CD4-positive, alpha-beta T cell treated with Interferon gamma for 1 hour (primary cell): Measurements from ENCODE around the gene ATOSA.

Experiments
- DNase-seq: peaks from one replicate; pipeline ENCODE4 v3.0.0-alpha.2; 2020

Gene ATOSA

DNA sequence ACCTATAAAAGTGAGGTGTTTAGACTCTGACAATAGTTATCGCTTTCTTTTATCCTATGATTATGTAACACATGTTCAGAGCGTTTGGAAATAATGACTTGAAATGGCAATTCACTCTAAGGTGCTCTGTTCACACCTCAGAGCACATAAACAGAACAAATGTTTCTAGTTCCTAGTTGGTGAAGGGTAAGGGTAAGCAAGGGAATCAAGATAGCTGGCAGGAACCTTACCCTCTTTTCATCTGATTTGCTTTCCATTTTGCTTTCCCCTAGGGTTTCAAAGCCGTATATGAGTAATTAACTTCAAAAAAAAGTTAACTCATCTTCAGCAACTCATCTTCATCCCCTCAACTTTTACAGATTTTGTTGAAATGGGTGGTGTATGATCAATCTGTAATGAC, 2.3 kb upstream of the ATOSA start:
- DNase-seq, result no peak

GRCh38 chr15:52680761-52681160, 1.6 kb upstream of the ATOSA start:
- DNase-seq, result no peak

- no peak for DNase-seq
Observed at GRCh38 chr15:52680041-52680391, 828 bp upstream of the ATOSA start.

- peak; percentile 58 for DNase-seq
Observed at GRCh38 chr15:52678468-52679231, 538 bp downstream of the ATOSA start.

- peak; percentile 49 for DNase-seq
Observed at GRCh38 chr15:52677593-52678467, 1.4 kb downstream of the ATOSA start.

GRCh38 chr15:52674831-52675230, 4.4 kb downstream of the ATOSA start:
- no peak for DNase-seq

DNA sequence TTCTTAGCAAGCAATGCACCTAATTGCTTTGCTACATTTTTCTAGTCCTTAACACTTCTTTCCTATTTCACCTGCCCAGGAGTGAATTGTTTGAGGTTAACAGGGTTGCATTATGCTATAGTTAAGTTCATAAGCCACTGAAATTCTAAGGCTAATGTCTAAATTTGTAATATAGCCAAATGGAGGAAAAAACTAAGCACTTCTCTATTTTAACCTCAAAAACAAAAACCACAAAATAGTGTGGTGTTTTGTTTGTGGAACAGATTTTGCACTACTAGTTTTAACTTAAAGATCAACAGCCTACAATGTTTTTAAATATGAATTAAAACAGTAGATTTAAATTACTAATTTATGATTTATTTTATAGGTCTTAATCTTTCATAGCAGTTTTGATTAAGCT, 5.5 kb downstream of the ATOSA start:
- DNase-seq, result no peak

DNA sequence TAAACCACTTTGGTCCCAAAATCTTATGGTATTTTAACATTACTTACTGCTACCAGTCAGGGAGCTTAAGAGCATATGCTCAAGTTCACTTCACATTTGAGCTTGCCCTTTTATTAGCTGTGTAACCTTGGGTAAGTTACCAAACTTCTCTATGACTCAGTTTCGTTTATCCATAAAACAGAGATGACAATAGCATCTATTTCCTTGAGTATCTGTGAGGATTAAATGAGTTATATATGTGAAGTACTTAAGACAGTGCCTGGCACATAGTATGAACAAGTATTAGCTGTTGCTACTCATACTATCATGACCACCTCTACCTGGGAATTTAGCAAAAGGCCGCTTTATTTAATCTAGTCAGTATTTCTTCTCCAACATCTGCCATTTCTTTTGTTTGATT, 5.9 kb downstream of the ATOSA start:
- DNase-seq, result no peak

GRCh38 chr15:52672661-52673060, 6.5 kb downstream of the ATOSA start:
- no peak for DNase-seq

DNA sequence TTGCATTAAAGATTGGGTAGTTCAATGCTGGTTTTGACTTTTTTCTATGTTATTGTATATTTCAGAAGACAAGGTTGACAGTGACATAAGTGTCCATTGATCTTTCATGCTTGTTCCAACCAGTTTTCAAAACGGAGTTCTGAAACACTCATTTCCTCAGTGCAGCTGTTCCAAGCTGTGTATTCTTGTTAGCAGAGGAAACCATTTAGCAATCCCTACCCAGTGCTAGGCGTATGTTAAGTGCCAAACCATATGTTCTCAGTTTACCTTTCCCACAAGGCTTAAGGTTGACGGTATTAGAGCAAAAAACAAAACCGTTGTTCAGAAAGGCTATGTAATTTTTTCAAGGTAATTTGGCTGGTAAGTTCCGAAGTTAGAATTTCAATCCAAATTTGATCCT, 9.1 kb downstream of the ATOSA start:
- DNase-seq, result no peak

- no peak for DNase-seq
Observed at GRCh38 chr15:52668133-52668532, 11.1 kb downstream of the ATOSA start.

DNA sequence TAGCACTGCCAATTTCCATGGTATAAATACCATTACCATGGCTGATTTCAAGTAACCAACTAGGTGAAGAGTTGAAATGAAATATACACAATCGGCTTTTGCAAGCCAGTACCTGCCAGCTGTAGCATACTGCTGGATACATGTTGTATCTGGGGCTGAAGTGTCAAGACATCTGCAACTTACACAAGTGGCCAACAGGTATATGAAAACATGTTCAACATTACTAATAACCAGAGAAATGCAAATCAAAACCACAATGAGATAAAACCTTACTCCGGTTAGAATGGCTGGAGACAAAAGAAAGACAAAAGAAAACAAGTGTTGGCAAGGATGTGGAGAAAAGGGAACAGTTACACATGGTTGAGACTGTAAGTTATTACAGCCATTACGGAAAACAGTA, 11.6 kb downstream of the ATOSA start:
- DNase-seq, result no peak

DNA sequence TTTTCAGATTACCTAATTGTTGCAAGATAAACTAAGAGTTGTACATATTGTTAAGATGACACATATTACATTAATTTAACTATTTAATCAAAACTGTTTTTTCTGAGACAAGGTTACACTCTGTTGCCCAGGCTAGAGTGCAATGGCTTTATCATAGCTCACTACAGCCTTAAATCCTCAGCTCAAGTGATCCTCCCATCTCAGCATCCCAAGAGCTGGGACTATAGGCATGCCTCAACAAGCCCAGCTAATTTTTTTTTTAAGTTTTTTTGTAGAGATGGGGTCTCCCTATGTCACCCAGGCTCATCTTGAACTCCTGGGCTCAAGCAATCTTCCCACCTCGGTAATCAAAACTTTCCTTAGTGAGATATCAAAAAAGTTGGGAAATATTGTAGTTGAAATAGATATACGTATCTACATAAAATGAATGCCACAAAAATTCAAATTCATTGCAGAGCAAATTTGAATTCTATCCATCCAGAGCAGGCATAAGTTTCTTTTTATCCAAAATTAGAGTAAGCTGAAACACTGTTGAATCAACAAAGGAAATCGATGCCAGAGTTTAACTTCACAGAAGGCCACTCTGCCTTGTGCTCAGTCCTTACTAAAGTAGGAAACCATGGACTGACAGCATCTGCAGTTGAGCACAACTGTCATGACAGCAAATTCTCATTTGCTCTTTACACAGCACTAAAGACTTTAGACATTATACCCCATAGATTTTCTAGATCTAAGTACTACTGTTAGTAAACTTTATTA, 15.5 kb downstream of the ATOSA start:
- no peak for DNase-seq

GRCh38 chr15:52661909-52662308, 17.3 kb downstream of the ATOSA start:
- no peak for DNase-seq

DNA sequence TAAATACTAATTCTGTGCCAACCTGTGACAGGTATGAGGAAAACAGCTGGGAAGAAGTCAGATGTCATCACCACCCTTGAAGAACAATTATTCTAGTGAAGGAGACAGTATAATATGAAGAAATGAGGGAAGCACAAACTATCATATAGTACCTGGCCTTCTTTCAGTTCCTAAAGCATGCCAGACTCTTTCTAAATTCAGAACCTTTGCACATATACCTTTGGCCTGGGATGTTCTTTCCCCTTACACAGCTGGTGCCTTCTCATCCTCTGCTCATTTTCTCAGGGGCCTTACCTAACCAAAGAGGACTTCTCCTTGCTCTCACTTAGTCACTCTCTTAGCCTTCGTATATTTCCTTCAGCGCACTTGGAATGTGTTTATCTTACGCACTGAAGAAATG, 19.0 kb downstream of the ATOSA start:
- no peak for DNase-seq

DNA sequence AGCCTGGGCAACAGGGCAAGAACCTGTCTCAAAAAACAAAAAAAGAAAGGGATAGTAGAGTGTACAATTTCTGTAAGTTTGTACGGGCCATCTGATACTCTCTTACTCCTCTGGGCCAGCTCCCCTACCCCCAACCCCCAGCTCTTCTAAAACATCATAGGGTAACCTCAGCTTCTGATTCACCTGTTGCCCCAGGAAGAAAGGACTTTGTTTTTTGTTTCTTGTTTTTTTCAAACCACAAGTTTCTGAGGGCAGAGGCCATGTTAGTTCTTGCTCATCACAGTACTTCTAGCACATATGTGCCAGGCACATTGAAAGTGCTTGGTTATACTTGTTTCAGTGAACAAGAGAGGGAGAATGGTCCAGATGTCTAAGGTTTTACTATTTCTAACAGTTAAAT, 20.2 kb downstream of the ATOSA start:
- DNase-seq, result no peak

- no peak for DNase-seq
Observed at GRCh38 chr15:52657338-52657737, 21.9 kb downstream of the ATOSA start.

DNA sequence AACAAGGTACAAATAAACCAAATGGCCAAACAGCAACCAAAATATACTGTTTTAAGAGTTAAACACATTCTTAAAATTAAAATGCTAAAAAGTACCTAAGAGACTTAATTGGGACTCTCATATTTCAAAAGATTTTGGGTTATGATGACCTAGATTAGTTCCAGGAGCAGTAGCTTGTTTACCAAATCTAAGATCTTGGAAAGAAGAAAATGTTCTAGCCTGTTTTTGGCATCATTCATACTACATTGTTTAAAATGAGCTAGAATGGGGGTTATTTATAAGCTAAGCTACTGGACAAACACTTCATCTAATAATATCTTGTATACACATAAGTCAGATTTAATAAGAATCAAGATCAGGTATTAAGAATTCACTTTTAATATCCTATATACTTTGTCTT, 22.8 kb downstream of the ATOSA start:
- no peak for DNase-seq

- no peak for DNase-seq
Observed at GRCh38 chr15:52653431-52653964, 25.7 kb downstream of the ATOSA start.

DNA sequence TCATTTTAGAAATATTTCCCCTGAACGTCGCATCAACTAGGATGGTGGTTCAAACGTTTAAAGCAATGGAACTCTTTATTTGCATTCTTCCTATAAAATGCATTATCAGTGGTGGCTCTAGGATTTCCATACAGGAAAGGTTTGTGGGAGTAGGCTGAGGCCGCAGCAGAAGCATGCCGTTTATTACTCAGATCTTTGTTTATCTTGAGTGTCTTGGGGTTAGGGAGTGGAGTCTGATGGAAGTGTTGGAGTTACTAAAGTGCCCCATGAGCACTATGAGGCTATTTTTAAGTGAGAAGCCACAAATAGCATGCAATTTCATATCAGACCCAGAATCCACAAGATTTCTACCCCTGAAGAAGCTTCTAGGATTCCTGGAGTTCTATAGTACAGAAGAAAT, 26.2 kb downstream of the ATOSA start:
- no peak for DNase-seq

- DNase-seq, result no peak
Observed at GRCh38 chr15:52652286-52652685, 26.9 kb downstream of the ATOSA start.

DNA sequence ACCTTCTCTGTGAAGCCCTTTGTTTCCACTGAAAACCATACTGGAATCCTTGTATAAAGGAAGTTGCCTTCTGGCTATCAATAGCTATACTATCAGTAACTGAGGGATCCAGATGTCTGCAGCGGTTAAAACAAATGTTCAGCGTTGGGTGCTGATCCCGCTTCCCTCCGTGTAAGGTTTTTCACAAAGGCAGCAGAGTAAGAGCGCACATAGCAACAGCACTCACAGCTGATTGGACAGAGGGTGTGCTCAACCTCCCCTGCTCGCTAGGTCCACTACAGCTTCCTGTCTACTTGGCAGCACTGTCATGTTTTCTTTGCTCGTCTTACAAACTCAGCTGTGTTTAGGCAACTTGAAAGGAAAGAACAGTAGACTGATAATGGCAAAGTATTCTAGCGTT, 27.3 kb downstream of the ATOSA start:
- peak; percentile 44 for DNase-seq

DNA sequence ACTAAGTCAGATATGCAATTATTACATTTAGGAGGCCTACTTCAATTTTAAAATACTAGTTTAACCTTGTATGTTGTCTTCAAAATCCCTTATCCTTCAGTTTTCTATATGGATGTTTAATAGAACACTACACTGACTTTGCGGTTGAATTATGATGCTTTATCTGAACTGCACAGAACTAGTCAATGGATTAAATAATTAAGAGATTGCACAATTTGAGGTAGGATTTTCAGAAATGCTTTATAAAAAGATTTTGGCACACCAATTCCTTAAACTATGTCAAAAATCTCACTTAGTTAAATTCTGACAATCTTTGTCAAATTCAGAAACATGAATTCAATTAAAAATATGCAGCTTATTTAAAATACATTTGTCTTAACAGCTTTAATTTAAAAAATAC, 28.1 kb downstream of the ATOSA start:
- no peak for DNase-seq
